H9 (cell line): ENCODE measurements around the gene MED15. TPM values are rescaled to one million over a fixed set of nuclear protein-coding genes. Genes with fewer than 3 reads are reported as not detected.
A peak's percentile ranks its signal among the peaks of the same experiment; 100 is the strongest.

Source experiments
- DNase-seq: peaks from one replicate; pipeline ENCODE4 v3.0.0-alpha.2; 2017
- H2AFZ ChIP-seq: one replicate; pipeline ENCODE4 v1.6.1; 2013; ENCODE audit warnings: mild to moderate bottlenecking, low read length, control low read depth, moderate library complexity
- H2AK5ac ChIP-seq: 2 replicates; pipeline ENCODE4 v1.6.1; 2013; ENCODE audit warnings: low read length, control low read depth, mixed read lengths; ENCODE audit not compliant: insufficient read length
- H2BK120ac ChIP-seq: one replicate; pipeline ENCODE4 v1.6.1; 2013; ENCODE audit warnings: low read depth, mild to moderate bottlenecking, low read length, control low read depth, inconsistent platforms; ENCODE audit not compliant: poor library complexity, severe bottlenecking
- H2BK12ac ChIP-seq: 2 replicates; pipeline ENCODE4 v1.6.1; 2013; ENCODE audit warnings: low read length, control low read depth, mixed read lengths, low read depth; ENCODE audit not compliant: insufficient read length
- H2BK15ac ChIP-seq: 2 replicates; pipeline ENCODE4 v1.6.1; 2013; ENCODE audit warnings: low read depth, low read length, control low read depth
- H2BK20ac ChIP-seq: one replicate; pipeline ENCODE4 v1.6.1; 2013; ENCODE audit warnings: low read depth, mild to moderate bottlenecking, low read length, control low read depth, inconsistent platforms; ENCODE audit not compliant: poor library complexity, severe bottlenecking
- H2BK5ac ChIP-seq: 2 replicates; pipeline ENCODE4 v1.6.1; 2013; ENCODE audit warnings: low read length, control low read depth, mixed read lengths; ENCODE audit not compliant: insufficient read length
- H3K14ac ChIP-seq: 2 replicates; pipeline ENCODE4 v1.6.1; 2013; ENCODE audit warnings: low read length, control low read depth; ENCODE audit not compliant: insufficient read depth
- H3K18ac ChIP-seq: 2 replicates; pipeline ENCODE4 v1.6.1; 2013; ENCODE audit warnings: low read depth, mild to moderate bottlenecking, mixed read lengths, low read length, control low read depth; ENCODE audit not compliant: insufficient read length
- H3K23ac ChIP-seq: 2 replicates; pipeline ENCODE4 v1.6.1; 2013; ENCODE audit warnings: low read length, control low read depth, mixed read lengths, low read depth; ENCODE audit not compliant: insufficient read length
- H3K23me2 ChIP-seq: 2 replicates; pipeline ENCODE4 v1.6.1; 2013; ENCODE audit warnings: low read depth, mild to moderate bottlenecking, mixed read lengths, low read length, control low read depth; ENCODE audit not compliant: insufficient read length, poor library complexity, severe bottlenecking
- H3K27ac ChIP-seq: 2 replicates; pipeline ENCODE4 v1.5.1; 2013; ENCODE audit warnings: low read length, control low read depth, mixed read lengths, low read depth; ENCODE audit not compliant: insufficient read length
- H3K27me3 ChIP-seq: 2 replicates; pipeline ENCODE4 v1.6.1; 2013; ENCODE audit warnings: low read length, control low read depth, inconsistent platforms; ENCODE audit not compliant: insufficient read depth
- H3K4ac ChIP-seq: 2 replicates; pipeline ENCODE4 v1.6.1; 2013; ENCODE audit warnings: low read depth, mild to moderate bottlenecking, control low read depth, inconsistent platforms, low read length, moderate library complexity
- H3K4me1 ChIP-seq: 2 replicates; pipeline ENCODE4 v1.6.1; 2013; ENCODE audit warnings: low read length, control low read depth, inconsistent platforms; ENCODE audit not compliant: insufficient read depth
- H3K4me2 ChIP-seq: 2 replicates; pipeline ENCODE4 v1.6.1; 2013; ENCODE audit warnings: low read length, control low read depth, mixed read lengths; ENCODE audit not compliant: insufficient read length, insufficient read depth
- H3K56ac ChIP-seq: 2 replicates; pipeline ENCODE4 v1.6.1; 2013; ENCODE audit warnings: low read depth, mild to moderate bottlenecking, mixed read lengths, low read length, control low read depth; ENCODE audit not compliant: insufficient read length
- H3K79me1 ChIP-seq: 2 replicates; pipeline ENCODE4 v1.6.1; 2013; ENCODE audit warnings: low read depth, mild to moderate bottlenecking, moderate library complexity, low read length, control low read depth, inconsistent platforms; ENCODE audit not compliant: insufficient read depth, poor library complexity, severe bottlenecking
- H3K79me2 ChIP-seq: 2 replicates; pipeline ENCODE4 v1.6.1; 2013; ENCODE audit warnings: low read length, control low read depth, inconsistent platforms; ENCODE audit not compliant: insufficient read depth
- H3K9ac ChIP-seq: 2 replicates; pipeline ENCODE4 v1.6.1; 2013; ENCODE audit warnings: low read length, control low read depth, mixed read lengths; ENCODE audit not compliant: insufficient read length; ENCODE audit errors: extremely low read depth
- H3K9me3 ChIP-seq: one replicate; pipeline ENCODE4 v1.6.1; 2013; ENCODE audit warnings: low read depth, low read length, inconsistent platforms; ENCODE audit not compliant: control insufficient read depth
- H3T11ph ChIP-seq: one replicate; pipeline ENCODE4 v1.6.1; 2013; ENCODE audit warnings: mild to moderate bottlenecking, low read length, control low read depth, inconsistent platforms
- H4K20me1 ChIP-seq: one replicate; pipeline ENCODE4 v1.6.1; 2013; ENCODE audit not compliant: control insufficient read depth, insufficient read length, insufficient read depth
- H4K5ac ChIP-seq: 2 replicates; pipeline ENCODE4 v1.6.1; 2013; ENCODE audit warnings: low read depth, mild to moderate bottlenecking, mixed read lengths, low read length, control low read depth; ENCODE audit not compliant: insufficient read length
- H4K8ac ChIP-seq: replicated peaks from 2 replicates; pipeline ENCODE4 v1.6.1; 2013; ENCODE audit warnings: low read length, control low read depth, mixed read lengths, low read depth; ENCODE audit not compliant: insufficient read length
- H4K91ac ChIP-seq: 2 replicates; pipeline ENCODE4 v1.6.1; 2013; ENCODE audit warnings: low read depth, mild to moderate bottlenecking, moderate library complexity, mixed read lengths, low read length, control low read depth; ENCODE audit not compliant: insufficient read length
- H3K27ac Mint-ChIP-seq, 3 experiments: 2 replicates in 2 of 3; 3 replicates in 1 of 3; pipeline ENCODE4 v1.8.0; 2020 to 2021; ENCODE audit warnings: mixed read lengths in 3 of 3, mild to moderate bottlenecking in 1 of 3, moderate library complexity in 1 of 3
- H3K27me3 Mint-ChIP-seq: 2 replicates; pipeline ENCODE4 v1.8.0; 2021; ENCODE audit warnings: low read depth, mild to moderate bottlenecking, moderate library complexity, mixed read lengths
- H3K36me3 Mint-ChIP-seq, 3 experiments: 2 replicates in 2 of 3; 3 replicates in 1 of 3; pipeline ENCODE4 v1.8.0; 2020 to 2021; ENCODE audit warnings: low read depth in 3 of 3, mixed read lengths in 3 of 3; ENCODE audit not compliant: insufficient read depth in 1 of 3
- H3K4me1 Mint-ChIP-seq, 2 experiments: 2 replicates each; pipeline ENCODE4 v1.8.0; 2020; ENCODE audit warnings: mixed read lengths in 2 of 2
- H3K4me3 Mint-ChIP-seq, 2 experiments: 2 replicates in 1 of 2; 3 replicates in 1 of 2; pipeline ENCODE4 v1.8.0; 2020 to 2021; ENCODE audit warnings: mild to moderate bottlenecking in 2 of 2, mixed read lengths in 2 of 2, moderate library complexity in 1 of 2
- H3K9me3 Mint-ChIP-seq, 2 experiments: 2 replicates in 1 of 2; 3 replicates in 1 of 2; pipeline ENCODE4 v1.8.0; 2020; ENCODE audit warnings: mild to moderate bottlenecking in 2 of 2, mixed read lengths in 2 of 2, moderate library complexity in 1 of 2
- CTCF ChIP-seq: fragments of 200-600 bp; sonication (generic); conservative IDR thresholded peaks from 3 replicates; pipeline ENCODE4 v1.8.0; 2021; ENCODE audit warnings: antibody characterized with exemption, mild to moderate bottlenecking
- WGBS: extraction: QIAGEN DNeasy Blood & Tissue Kit; methylation state at CpG from one replicate; pipeline ENCODE4 v1.1.7; 2013; ENCODE audit warnings: missing lambda C conversion rate, low lambda C conversion rate, mixed read lengths; ENCODE audit not compliant: insufficient read length; ENCODE audit errors: extremely low coverage; 5-methylcytosine and 5-hydroxymethylcytosine counted together
- total RNA-seq: library from RNA; stranded (reverse); gene quantifications from 2 replicates; pipeline ENCODE4 v1.2.1, GENCODE V29; 2021

Gene MED15
- total RNA-seq, 1 experiment from 2014 or later = 47.4 TPM

GRCh38 chr22:20494978-20495860, 12.2 kb upstream of the MED15 start, which contains the start of gene KLHL22:
Gene KLHL22 (minus strand): TSS chr22:20495795. CDS start chr22:20489211, 6,584 bp downstream.
- H2BK5ac ChIP-seq = no peak within 1 kb of the TSS
- DNase-seq = peak; percentile 38
- H2BK120ac ChIP-seq = no peak within 1 kb of the TSS
- no peaks in the 10 kb centered on the region for H3K9me3 Mint-ChIP-seq
- peaks cover 18% of the 10 kb centered on the region for H3K23me2 ChIP-seq
- peaks cover 6% of the 10 kb centered on the region for H3K4me1 ChIP-seq
- H2BK20ac ChIP-seq = no peak within 1 kb of the TSS
- H3T11ph ChIP-seq = no peak within 1 kb of the TSS
- H3K79me2 ChIP-seq = peaks cover 2% of the 10 kb centered on the region; the same call in 1 of the 2 replicates
- H4K5ac ChIP-seq = no peak within 1 kb of the TSS
- no peaks in the 10 kb centered on the region; the same call in 1 of the 2 replicates for H3K27me3 ChIP-seq
- TF ChIP-seq CTCF = no peak
- no peaks in the 10 kb centered on the region for H4K20me1 ChIP-seq
- peak within 1 kb of the TSS; percentile 26 for H3K56ac ChIP-seq
- H3K9me3 ChIP-seq = no peaks in the 10 kb centered on the region
- no peak within 1 kb of the TSS for H2AK5ac ChIP-seq
- H3K79me1 ChIP-seq = peaks cover 9% of the 10 kb centered on the region
- H3K4me1 Mint-ChIP-seq = peaks cover 14 to 17% of the 10 kb centered on the region in 2 experiments
- H3K27ac ChIP-seq = peak within 1 kb of the TSS; percentile 44
- no peak within 1 kb of the TSS for H4K8ac ChIP-seq
- H2BK15ac ChIP-seq = no peak within 1 kb of the TSS
- peak within 1 kb of the TSS; percentile 82 to 97 (median 97) for H3K27ac Mint-ChIP-seq
- no peak within 1 kb of the TSS for H3K23ac ChIP-seq
- WGBS = no CpG with 5 or more reads among the region's 108 CpGs
- no peak within 1 kb of the TSS for H2BK12ac ChIP-seq
- H3K18ac ChIP-seq = peak within 1 kb of the TSS; percentile 54
- H3K36me3 Mint-ChIP-seq = peaks cover 6 to 16% (median 8%) of the 10 kb centered on the region in 3 experiments
- peak within 1 kb of the TSS; percentile 33 for H3K14ac ChIP-seq
- no peak within 1 kb of the TSS for H3K4ac ChIP-seq
- peak within 1 kb of the TSS; percentile 87 to 99 for H3K4me3 Mint-ChIP-seq
- H3K4me2 ChIP-seq = peak within 1 kb of the TSS; percentile 93
- peak within 1 kb of the TSS; percentile 50 for H3K9ac ChIP-seq
- H2AFZ ChIP-seq = no peak within 1 kb of the TSS
- peaks cover 11% of the 10 kb centered on the region for H3K27me3 Mint-ChIP-seq
- H4K91ac ChIP-seq = no peak within 1 kb of the TSS
